ENCODE measurements around the gene EXOC3. TPM values are rescaled to one million over a fixed set of nuclear protein-coding genes. Genes with fewer than 3 reads are reported as not detected.

EXOC3 gene
- total and polyA plus RNA-seq, 11 donors = 20.6 to 45.5 (median 42.8) TPM

- H3K27ac ChIP-seq = no peak overlapping the region
- no peak overlapping the region for H3K4me3 ChIP-seq
- H3K9me3 ChIP-seq = no peaks in the 10 kb centered on the region
- no peak for DNase-seq
- no peaks in the 10 kb centered on the region for H3K4me1 ChIP-seq
- TF ChIP-seq CTCF (IDR thresholded peaks at IDR 0.05) (no peak), POLR2A (IDR thresholded peaks at IDR 0.05) (no peak)
- H3K36me3 ChIP-seq = no peaks in the 10 kb centered on the region
- H3K27me3 ChIP-seq = peaks cover 12 to 80% (median 38%) of the 10 kb centered on the region in 9 donors
- no peak for ATAC-seq
- 76 to 85% (median 81%) methylated on average over 8 to 10 of the region's 10 CpGs for WGBS, 4 donors
- intact Hi-C loops (cut with DNase I) = no loop called here
Observed at GRCh38 chr5:516338-516925, 73.5 kb downstream of the EXOC3 start.

Other genes starting within 250 kb of the EXOC3 start
- gene CCDC127, start 225.0 kb upstream of the EXOC3 start, total RNA-seq = 10 to 100 TPM in 1 of 9 donors, 1 to 10 TPM in 8; 5.7 to 10.3 (median 7.5) TPM
- 1 to 10 TPM; 4.8 to 8.5 TPM for gene CCDC127, start 225.0 kb upstream of the EXOC3 start, polyA plus RNA-seq
- gene SDHA, start 224.9 kb upstream of the EXOC3 start, total RNA-seq = 100 to 1,000 TPM; 422 to 854 (median 727) TPM
- gene SDHA, start 224.9 kb upstream of the EXOC3 start, polyA plus RNA-seq = 100 to 1,000 TPM; 276 to 861 TPM
- gene PDCD6, start 171.5 kb upstream of the EXOC3 start, total RNA-seq = 10 to 100 TPM; 31.2 to 50.2 (median 38.6) TPM
- gene PDCD6, start 171.5 kb upstream of the EXOC3 start, polyA plus RNA-seq = 10 to 100 TPM; 46.2 to 89.1 TPM
- under 1 TPM in 7 of 9 donors, not detected in 2; 0.12 to 0.69 (median 0.29) TPM for gene AHRR, start 121.5 kb upstream of the EXOC3 start, total RNA-seq
- gene AHRR, start 121.5 kb upstream of the EXOC3 start, polyA plus RNA-seq = under 1 TPM; 0.11 to 0.12 TPM
- gene SLC9A3, start 81.3 kb downstream of the EXOC3 start, total RNA-seq = 1 to 10 TPM in 6 of 9 donors, under 1 TPM in 3; 0.65 to 3.8 (median 1.1) TPM
- under 1 TPM; 0.50 to 0.82 TPM for gene SLC9A3, start 81.3 kb downstream of the EXOC3 start, polyA plus RNA-seq
- 1 to 10 TPM in 7 of 9 donors, under 1 TPM in 2; 0.58 to 4.1 (median 1.5) TPM for gene CEP72, start 169.2 kb downstream of the EXOC3 start, total RNA-seq
- gene CEP72, start 169.2 kb downstream of the EXOC3 start, polyA plus RNA-seq = 1 to 10 TPM; 1.6 to 1.7 TPM